Raji (cell line): ENCODE data around the gene TCF3.

Source experiments
- POLR2A ChIP-seq: IDR thresholded peaks from 2 replicates; pipeline ENCODE4 v1.6.1; 2011; ENCODE audit warnings: low read depth, low read length, control low read depth; ENCODE audit not compliant: insufficient read depth

TCF3 gene

GRCh38 chr19:1674293-1674679 lies 21.9 kb upstream of the TCF3 start:
- no peak for TF ChIP-seq POLR2A

DNA sequence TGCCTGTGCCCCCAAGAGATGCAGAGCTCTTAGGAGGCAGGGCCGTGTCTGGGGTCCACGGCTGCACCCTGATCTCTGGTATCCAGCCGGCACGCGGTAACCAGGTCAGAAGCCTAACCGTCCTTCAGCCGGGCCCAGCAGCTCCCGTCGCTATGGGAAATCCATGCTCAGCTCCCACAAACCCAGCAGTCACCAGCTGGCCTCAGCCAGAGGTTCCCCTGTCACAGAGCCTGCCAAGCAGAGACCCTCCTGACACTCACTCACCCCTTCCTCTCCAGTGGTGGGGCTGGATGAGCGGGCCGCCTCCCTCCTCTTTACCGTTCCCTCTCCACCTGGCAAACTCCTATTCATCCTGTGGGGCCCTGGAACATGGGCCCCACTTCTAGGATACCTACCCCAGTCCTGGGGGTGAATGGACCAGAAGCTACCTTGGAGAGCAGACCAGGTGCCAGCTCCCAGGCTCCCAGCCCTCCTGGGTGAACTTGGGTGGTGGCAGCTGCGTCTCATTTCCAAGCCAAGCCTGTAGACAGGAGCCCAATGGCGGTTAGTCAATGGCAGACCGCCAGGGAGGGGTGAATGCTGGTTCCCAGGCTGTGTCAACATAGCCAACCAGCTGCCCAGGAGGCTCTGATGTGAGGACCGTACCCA lies 21.4 kb upstream of the TCF3 start:
- TF ChIP-seq POLR2A: no peak

DNA sequence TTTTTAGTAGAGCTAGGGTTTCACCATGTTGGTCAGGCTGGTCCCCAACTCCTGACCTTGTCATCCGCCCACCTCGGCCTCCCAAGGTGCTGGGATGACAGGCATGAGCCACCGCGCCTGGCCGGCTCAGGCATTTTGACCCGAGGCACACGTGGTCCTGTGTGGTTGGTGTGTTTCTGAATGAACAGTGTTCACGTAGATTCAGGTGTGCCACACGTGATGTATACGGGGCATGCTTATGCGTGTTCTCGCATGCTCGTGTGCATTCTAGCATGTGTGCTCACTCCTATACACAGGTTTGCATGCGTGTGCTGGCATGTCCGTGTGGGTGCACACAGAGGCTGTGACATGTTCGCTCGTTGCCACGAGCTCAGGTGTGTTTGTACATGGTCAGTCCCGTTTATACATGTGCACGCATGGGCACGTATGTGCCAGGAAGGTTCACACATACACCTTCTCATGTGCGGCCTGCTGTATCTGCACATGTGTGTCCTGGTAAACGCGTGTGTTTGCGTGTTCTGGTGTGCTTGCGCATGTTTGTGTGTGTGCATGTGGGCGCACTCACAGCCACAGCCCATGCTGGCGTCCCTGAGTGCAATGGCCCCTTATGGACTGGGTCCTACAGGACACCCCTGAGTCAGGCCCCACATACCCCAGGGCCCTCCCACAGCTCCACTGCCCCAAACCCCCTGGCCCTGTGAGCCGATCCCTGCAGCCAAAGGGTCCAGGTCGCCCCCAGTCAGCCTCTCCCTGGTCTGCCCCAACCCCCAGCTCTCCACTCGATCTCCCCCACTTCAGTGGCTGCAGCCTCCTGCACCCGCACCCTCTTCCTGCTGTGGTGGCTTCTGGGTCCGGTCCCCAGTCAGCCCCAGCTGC lies 20.6 kb upstream of the TCF3 start:
- TF ChIP-seq POLR2A: no peak

DNA sequence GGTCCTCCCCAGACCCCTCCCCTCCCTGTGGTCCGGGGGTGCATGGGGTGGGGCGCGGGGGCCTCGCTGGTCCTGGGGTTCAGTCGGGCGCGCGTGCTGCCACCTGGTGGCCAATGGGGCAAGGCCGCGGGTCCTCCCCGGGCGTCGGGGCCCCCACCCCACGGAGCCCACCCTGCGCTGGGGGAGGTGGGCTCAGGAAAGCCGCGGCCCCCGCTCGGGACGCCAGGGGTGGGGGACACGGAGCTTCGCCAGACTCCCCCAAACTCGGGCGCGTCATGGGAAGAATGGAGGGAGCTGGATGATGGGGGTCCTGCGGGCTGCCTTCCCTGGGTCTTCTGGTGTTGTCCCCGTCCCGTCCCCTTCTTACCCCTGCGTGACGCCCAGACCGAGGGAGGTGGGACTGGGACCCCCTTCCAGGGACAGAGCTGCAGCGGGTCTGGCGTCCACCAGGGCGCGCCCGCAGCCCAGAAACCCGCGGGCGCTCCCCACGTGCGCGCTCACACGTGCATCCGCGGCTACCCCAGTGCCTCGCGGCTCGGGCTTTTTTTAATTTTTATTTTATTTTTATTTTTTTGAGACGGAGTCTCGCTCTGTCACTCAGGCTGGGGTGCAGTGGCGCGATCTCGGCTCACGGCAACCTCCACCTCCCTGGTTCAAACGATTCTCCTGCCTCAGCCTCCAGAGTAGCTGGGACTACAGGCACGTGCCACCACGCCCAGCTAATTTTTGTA lies 19.8 kb upstream of the TCF3 start:
- no peak for TF ChIP-seq POLR2A

GRCh38 chr19:1671716-1672037 lies 19.3 kb upstream of the TCF3 start:
- peak; percentile 33; the same call in 1 of the 2 replicates for TF ChIP-seq POLR2A

GRCh38 chr19:1668486-1669270 lies 16.3 kb upstream of the TCF3 start:
- TF ChIP-seq POLR2A: peak; percentile 88

DNA sequence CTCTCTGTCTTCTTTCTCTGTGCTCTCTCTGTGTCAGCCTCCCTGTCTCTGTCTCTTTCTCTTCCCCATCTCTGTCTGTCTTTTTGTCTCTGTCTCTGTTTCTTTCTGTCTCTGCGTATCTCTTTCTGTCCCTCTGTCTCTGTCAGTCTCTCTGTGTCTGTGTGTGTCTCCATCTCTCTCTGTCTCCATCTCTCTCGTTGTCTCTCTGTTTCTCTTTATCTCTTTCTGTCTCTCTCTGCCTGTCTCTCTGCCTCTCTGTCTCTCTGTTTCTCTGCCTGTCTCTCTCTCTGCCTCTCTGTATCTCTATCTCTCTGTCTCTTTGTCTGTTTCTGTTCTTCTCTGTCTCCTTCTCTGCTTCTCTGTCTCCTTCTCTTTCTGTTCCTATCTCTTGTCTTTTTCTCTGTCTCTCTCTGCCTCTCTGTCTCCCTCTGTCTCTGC lies 15.7 kb upstream of the TCF3 start:
- no peak for TF ChIP-seq POLR2A

DNA sequence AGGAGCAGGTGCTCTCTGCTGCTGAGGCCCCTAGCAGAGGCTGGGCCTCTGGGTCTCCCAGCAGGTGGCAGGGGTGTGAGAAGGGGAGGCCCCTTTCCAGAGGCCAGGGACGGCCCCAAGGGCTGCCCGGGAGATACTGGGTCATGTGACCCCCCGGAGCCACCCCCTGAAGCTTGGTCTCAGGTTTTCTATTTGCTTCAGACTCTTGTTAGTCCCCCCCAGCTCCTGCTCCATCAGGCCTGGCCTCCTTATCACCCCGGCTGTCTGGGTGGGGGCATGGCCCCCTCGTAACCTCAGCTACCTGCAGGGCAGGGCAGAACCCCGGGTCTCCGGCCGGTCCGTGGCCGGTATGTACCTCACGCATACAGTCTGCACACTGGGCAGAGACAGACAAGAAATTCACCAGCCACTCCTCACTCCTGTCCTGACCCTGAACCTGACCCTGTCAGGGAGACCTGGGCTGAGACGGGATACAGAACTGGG lies 13.2 kb upstream of the TCF3 start:
- TF ChIP-seq POLR2A: peak; percentile 31; the same call in 1 of the 2 replicates

- TF ChIP-seq POLR2A: no peak
Measured at GRCh38 chr19:1663852-1664251, 11.4 kb upstream of the TCF3 start.

- TF ChIP-seq POLR2A: no peak
Measured at GRCh38 chr19:1661995-1662394, 9.6 kb upstream of the TCF3 start.

DNA sequence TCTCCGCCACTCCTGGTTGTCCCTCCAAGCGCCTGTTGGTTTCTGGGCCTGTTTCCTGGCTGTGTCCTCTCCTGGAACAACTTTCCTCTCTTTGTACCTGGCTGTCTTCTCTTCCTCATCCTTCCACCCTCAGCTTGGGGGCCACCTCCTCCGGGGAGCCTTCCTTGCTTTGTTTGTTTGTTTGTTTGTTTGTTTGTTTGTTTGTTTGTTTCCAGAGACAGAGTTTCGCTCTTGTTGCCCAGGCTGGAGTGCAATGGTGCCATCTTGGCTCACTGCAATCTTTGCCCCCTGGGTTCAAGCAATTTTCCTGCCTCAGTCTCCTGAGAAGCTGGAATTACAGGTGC lies 6.6 kb upstream of the TCF3 start:
- no peak for TF ChIP-seq POLR2A

DNA sequence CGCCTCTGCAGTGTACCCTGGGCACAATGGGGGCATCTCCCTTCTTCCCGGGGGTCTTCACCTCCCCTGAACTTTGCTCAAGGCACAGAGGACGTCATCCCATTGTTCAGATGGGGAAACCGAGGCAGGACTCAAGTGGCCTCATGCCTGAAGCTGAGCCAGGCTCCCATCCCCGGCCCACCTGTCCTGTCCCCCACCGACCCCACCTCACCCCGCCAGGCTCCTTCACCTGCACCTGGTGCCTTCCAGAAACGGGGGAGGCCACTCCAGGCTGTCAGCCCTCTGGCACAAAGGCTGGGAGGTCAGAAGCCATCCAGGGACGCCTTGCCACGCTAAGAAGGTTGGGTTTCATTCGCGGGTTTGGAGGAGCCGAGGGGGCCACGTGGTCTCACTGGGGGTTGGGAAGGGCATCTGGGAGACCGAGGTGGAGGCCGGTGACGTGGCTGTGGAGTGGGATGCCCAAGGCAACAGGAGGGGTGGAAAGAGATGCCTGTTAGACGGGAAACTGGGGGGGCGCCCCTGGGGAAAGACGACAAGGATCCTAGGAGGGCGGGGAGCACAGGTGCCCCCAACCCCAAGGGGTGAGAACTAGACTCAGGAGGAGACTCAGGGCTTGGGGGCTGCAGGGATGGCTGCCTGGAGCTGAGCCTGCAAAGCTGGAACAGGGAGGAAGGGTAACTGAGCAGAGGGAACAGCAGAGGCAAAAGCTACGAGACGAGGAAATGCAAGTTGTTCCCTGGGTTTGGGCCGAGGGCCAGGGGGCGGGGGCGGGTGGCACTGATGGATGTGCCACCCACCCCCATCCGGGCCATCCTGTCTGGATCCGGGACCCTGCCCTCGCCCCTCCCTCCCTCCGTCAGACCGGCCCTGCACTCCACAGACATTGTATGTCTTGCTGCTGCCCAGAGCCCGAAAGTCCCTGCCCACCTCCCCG lies 6.0 kb upstream of the TCF3 start:
- TF ChIP-seq POLR2A: no peak

DNA sequence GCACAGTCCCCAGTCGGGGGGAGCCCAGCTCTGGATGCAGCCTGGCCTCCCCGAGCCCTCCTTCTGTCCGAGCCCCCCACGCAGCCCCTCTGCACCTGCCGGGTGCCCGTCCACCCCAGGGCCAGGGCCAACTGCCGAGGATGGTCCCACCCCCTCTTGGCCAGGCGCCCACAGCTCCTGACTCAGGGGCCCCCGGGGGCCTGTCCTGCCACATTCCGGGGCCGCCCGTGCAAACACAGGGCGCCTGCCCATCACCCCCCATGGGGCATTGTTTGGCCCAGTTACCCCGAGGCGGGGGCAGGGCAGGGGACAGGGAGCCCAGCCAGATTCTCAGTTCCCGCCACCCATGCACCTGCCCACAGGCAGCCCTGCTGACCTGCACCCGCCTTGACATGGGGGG lies 5.3 kb upstream of the TCF3 start:
- no peak for TF ChIP-seq POLR2A

- no peak for TF ChIP-seq POLR2A
Measured at GRCh38 chr19:1656988-1657536, 4.6 kb upstream of the TCF3 start.
